Stimulated activated naive B cell treated with anti-CD40 and anti-IgM and Interleukin-4, amounts not matched to agents 10 μg/mL and 1 μg/mL and 100 μg/mL, for 72 hours (primary cell): Measurements from ENCODE around the gene MROH7.

ENCODE experiments used
- ATAC-seq, 2 donors: fragments of 150-1000 bp; cut with Tn5 transposase; replicated peaks; 2 replicates each; pipeline ENCODE4 v1.10.0; 2021; ENCODE audit warnings: moderate library complexity in 1 of 2
- DNase-seq: peaks from one replicate; pipeline ENCODE4 v3.0.0; 2021
- H3K27ac Mint-ChIP-seq: one replicate; pipeline ENCODE4 v1.8.0; 2022; ENCODE audit warnings: mild to moderate bottlenecking, mixed read lengths
- H3K27me3 Mint-ChIP-seq, 2 donors: one replicate each; pipeline ENCODE4 v1.8.0; 2022; ENCODE audit warnings: mixed read lengths in 2 of 2
- H3K36me3 Mint-ChIP-seq, 2 donors: one replicate each; pipeline ENCODE4 v1.8.0; 2022; ENCODE audit warnings: mixed read lengths in 2 of 2, mild to moderate bottlenecking in 1 of 2
- H3K4me1 Mint-ChIP-seq, 2 donors: one replicate each; pipeline ENCODE4 v1.8.0; 2022; ENCODE audit warnings: mixed read lengths in 2 of 2, mild to moderate bottlenecking in 1 of 2
- H3K4me3 Mint-ChIP-seq, 2 donors: one replicate each; pipeline ENCODE4 v1.8.0; 2022; ENCODE audit warnings: mild to moderate bottlenecking in 2 of 2, mixed read lengths in 2 of 2, moderate library complexity in 1 of 2
- H3K9me3 Mint-ChIP-seq, 2 donors: one replicate each; pipeline ENCODE4 v1.8.0; 2022; ENCODE audit warnings: mixed read lengths in 2 of 2, mild to moderate bottlenecking in 1 of 2

Gene MROH7

DNA sequence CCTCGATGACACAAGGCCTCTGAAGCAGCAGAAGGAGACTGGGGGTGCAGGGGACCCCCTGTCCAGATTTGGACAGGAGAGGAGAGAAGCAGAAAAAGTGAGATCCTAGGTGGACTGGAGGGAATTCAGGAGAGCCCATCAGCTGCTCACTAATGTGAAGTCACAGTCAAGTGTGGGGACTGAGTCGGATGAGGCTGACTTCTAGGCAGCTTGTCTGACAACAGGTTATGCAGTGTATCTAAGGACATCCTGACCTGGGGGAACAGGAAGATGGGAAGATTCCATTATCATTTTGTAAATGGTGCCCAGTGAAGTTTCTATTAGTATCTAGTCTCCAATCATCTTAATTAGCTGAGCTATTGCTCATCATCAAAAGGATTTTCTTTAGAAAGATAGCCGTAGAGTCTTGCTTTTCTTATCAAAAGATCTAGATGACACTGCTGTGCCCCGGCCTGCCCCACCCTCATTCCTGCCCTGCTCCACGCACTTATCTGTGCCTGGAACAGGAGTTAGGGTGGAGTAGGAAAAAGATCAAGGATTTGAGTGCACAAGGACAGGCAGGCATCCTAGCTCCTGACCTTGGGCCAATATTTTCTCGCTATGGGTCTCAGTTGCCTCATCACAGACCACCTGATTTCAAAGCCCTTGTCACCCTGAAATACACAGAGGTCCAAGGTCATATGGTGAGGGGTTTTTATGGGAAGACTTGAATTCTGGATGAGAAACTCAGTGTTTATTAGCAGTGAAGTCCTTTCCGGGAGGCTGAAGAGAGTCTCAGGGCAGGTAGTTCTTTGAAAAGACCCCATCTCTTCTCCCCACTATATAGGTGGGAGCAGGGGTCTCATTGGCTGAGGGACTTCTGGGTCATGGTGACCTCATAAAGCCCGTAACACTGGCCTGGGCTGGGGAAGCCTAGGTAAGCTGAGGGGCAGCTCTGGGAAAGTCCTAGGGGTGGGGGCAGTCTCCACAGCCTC is at the start of gene MROH7:
Gene MROH7, plus strand, starts transcription at position 924 of the 974 bp plus-strand sequence. CDS start 11,141 bp downstream, outside the sequence.
- DNase-seq, result no peak
- Mint-ChIP-seq H3K27ac (no peak within 1 kb of the TSS), H3K4me3 (no peak within 1 kb of the TSS), H3K36me3 (peaks cover 0 to 3% of the 10 kb centered on the region in 2 donors), H3K27me3 (peaks cover 6 to 16% of the 10 kb centered on the region in 2 donors), H3K4me1 (no peaks in the 10 kb centered on the region), H3K9me3 (peaks cover 7 to 11% of the 10 kb centered on the region in 2 donors)
- no peak for ATAC-seq

DNA sequence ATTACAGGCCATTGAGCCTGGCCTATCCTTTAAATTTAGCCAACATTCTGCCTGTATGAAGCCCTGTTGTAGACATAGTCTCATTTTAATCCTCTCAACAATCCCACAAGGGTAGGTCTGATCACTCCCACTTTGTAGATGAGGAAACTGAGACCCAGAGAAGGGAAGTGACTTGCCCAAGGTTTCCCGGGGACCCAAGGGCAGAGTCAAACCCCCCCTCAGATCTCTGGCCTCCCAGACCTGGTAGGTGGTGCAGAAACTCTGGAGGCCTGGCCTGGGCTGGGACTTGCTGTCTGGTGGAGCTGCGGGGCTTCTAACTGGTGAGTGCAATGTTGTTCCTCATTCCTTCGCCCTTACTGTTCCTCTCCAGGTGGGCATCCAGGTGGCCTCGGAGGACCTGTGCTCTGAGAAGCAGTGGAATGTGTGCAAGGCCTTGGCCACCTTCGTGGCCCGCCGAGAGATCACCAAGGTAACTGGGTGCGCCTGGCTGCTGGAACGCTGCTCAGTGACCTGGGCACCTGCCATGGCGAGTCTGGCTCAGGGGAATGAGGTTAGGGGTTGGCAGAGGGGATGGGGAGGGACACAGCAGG is 47.9 kb upstream of the MROH7 start:
- no peak for DNase-seq
- Mint-ChIP-seq H3K4me1 (peaks cover under 1 to 2% of the 10 kb centered on the region in 2 donors), H3K27ac (no peak overlapping the region), H3K4me3 (no peak overlapping the region), H3K27me3 (no peaks in the 10 kb centered on the region), H3K9me3 (no peaks in the 10 kb centered on the region), H3K36me3 (no peaks in the 10 kb centered on the region)
- ATAC-seq, result no peak

DNA sequence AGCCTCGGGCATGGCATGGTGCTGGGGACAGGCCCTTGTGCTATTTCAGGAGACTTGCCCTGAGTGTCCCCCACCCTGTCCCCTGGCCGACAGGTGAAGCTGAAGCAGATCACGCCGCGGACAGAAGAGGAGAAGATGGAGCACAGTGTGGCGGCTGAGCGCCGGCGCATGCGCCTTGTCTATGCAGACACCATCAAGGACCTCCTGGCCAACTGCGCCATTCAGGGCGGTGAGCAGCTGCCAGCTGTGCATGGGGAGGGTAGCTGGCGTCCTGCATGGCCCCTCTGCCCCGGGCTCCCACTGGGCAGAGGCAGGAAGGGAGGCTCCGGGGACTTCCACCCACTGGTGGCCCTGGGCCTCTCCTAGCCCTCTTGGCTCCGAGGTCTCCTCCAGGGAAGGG is 47.1 kb upstream of the MROH7 start:
- Mint-ChIP-seq H3K27me3 (no peaks in the 10 kb centered on the region), H3K4me3 (no peak overlapping the region), H3K36me3 (no peaks in the 10 kb centered on the region), H3K4me1 (no peaks in the 10 kb centered on the region), H3K27ac (no peak overlapping the region), H3K9me3 (no peaks in the 10 kb centered on the region)
- ATAC-seq (no peak), DNase-seq (no peak)

DNA sequence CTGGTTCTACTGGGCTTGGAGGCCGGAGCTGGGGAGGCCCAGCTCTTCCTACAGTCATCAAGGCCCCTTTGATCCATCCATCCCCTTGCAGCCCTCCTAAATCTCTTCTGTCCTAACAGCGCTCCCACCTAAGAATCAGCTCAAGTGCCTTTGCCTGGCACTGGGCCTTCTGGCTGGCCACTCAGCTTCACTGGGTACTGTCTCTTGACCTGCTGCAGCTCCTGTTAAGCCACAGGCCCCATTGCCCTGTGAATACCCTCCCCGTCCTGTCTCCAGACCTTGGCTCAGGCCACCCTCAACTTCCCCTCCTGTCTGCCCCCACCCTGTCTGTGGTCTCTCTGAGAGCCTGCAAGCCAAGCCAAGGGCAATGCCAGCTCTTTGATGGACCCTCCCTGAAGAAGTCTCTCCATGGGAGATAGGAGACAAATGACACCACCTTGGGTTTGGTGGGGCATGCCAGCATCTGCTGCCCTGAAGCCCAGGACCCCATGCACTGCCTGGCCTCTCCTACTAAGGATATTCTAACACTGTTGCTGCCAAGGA is 45.6 kb upstream of the MROH7 start:
- H3K27ac Mint-ChIP-seq, result no peak overlapping the region
- no peaks in the 10 kb centered on the region for H3K36me3 Mint-ChIP-seq
- no peaks in the 10 kb centered on the region for H3K27me3 Mint-ChIP-seq
- H3K4me3 Mint-ChIP-seq, result no peak overlapping the region
- peaks cover 0 to 2% of the 10 kb centered on the region in 2 donors for H3K4me1 Mint-ChIP-seq
- DNase-seq, result no peak
- no peaks in the 10 kb centered on the region for H3K9me3 Mint-ChIP-seq
- ATAC-seq, result no peak

DNA sequence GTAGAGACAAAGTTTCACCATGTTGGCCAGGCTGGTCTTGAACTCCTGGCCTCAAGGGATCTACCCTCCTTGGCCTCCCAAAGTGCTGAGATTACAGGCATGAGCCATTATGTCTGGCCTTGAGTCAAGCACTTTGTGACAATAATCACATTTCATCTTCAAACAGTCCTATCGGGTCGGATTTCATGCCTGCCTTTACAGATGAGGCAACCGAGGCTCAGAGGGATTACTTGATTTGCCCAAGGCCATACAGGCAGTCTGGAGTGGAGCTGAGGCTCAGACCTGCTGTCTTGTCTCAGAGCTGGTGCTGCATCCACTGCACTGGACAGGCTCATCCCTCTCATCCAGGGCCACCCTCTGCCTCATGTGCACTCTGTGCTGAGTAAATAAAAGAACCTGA is 44.8 kb upstream of the MROH7 start:
- ATAC-seq (no peak), DNase-seq (no peak)
- no peaks in the 10 kb centered on the region for H3K27me3 Mint-ChIP-seq
- peaks cover 0 to 2% of the 10 kb centered on the region in 2 donors for H3K4me1 Mint-ChIP-seq
- H3K36me3 Mint-ChIP-seq, result no peaks in the 10 kb centered on the region
- H3K27ac Mint-ChIP-seq, result no peak overlapping the region
- no peaks in the 10 kb centered on the region for H3K9me3 Mint-ChIP-seq
- H3K4me3 Mint-ChIP-seq, result no peak overlapping the region

DNA sequence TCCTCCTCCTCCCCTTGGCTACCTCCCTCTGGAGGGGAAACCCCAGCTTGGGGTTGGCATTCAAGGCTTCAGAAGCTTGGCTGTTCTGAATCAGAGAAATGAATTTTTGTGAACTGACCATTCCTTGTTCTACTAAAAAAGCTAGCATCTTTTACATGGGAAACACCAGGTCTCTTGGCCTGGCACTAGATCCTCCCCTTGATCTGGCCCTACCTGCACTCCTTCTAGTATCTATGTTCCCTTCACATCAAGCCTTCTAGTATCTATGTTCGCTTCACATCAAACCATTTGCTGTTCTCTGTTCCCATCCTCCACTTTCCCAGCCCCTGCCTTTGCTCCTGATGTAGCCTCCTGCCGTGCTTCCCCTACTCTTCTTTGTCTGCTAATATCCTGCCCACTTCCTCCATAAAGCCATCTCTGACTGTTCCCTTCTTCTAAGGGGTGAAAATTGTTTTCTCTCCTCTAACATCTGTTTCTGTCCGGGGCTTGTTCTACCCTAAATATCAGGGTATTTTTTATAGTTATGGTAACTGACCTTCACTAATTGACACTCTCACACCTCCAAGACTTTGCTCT is 44.0 kb upstream of the MROH7 start:
- H3K9me3 Mint-ChIP-seq, result no peaks in the 10 kb centered on the region
- H3K36me3 Mint-ChIP-seq, result no peaks in the 10 kb centered on the region
- no peak overlapping the region for H3K27ac Mint-ChIP-seq
- no peak overlapping the region for H3K4me3 Mint-ChIP-seq
- H3K4me1 Mint-ChIP-seq, result peaks cover 0 to 2% of the 10 kb centered on the region in 2 donors
- ATAC-seq (no peak), DNase-seq (no peak)
- no peaks in the 10 kb centered on the region for H3K27me3 Mint-ChIP-seq

DNA sequence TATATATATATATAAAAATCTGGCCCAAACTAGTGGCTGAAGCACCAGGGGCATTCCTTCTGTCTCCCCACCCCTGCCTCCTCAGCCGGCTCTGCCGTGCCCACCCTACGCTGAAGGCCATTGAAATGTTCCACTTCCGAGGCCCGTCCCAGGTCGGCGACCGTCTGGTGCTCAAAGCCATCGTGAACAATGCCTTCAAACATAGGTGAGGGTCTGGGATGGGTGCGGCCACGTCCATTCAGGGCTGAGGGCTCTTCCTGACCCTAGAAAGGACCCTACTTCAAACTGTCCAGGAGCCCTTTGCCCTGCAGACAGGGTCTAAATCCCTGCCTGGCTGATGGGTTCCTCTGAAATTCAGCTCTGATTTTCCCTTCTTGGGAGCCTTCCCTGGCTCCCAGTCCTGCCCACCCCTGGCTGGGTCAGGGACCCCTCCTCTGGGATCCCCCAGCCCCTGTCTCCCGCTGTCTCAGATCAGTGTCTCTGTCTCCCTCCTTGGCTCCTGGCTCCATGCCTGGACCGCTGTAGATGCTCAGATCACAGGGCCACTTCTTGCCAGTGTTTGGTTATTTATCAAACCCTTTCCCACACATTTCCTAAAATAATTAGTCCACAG is 42.3 kb upstream of the MROH7 start:
- Mint-ChIP-seq H3K4me1 (peaks cover 1 to 3% of the 10 kb centered on the region in 2 donors), H3K36me3 (no peaks in the 10 kb centered on the region), H3K27ac (no peak overlapping the region), H3K9me3 (no peaks in the 10 kb centered on the region), H3K27me3 (no peaks in the 10 kb centered on the region), H3K4me3 (no peak overlapping the region)
- ATAC-seq (no peak), DNase-seq (no peak)

DNA sequence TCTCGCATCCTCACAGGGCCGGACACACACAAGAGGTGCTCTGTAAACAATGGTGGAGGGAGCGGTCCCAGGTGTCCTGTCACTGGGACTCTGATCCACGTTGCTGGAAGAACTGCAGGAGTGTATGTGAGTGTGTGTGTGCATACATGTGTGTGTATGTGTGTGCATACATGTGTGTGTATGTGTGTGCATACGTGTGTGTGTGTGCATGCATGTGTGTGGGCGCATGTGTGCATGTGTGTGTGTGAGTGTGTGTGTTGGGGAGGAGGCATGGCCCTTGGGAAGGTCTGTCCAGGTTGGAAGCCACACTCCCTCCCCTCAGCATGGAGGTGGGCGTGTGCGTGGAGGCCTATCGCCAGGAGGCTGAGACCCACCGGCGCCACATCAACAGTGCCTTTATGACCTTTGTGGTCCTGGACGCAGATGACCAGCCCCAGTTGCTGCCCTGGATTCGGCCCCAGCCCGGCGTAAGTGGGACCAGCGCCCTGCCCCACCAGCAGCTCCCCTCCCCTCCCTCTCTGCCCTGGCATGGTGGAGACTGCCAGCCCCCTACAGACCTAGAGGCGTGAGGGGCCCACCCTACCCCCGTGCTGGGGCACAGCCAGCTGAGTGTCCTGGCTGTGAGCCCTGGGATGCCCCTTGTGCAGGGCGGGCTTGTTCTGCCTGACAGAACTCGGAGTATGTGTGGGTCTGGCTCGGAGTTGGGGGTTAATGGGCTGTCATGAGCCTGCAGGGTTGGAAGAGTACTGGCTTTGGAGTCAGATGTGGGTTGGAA is 40.5 kb upstream of the MROH7 start:
- Mint-ChIP-seq H3K4me1 (peaks cover 10% of the 10 kb centered on the region in 2 donors), H3K36me3 (no peaks in the 10 kb centered on the region), H3K27me3 (no peaks in the 10 kb centered on the region), H3K9me3 (no peaks in the 10 kb centered on the region), H3K27ac (no peak overlapping the region), H3K4me3 (no peak overlapping the region)
- DNase-seq (no peak), ATAC-seq (no peak)

DNA sequence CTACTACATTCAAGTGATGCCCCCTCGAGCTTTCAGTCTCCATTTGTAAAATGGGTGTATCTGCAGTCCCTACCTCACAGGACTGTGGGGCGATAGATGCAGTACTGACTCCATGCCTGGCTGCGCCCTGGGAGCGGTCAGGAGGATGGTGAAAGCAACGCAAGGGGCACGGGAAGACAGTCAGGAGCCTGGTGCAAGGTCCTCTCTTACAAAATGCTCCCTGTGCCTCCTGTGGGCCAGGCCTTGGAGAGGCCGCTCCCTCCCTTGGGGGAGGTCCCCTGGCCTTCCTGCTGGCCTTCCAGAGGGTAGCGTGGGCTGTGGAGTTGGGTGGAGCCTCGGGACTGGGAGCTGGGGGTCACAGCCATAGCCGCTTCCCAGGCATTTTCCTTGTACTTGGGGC is 39.9 kb upstream of the MROH7 start:
- H3K4me1 Mint-ChIP-seq, result peaks cover 10% of the 10 kb centered on the region in 2 donors
- DNase-seq (no peak), ATAC-seq (no peak)
- H3K36me3 Mint-ChIP-seq, result no peaks in the 10 kb centered on the region
- no peaks in the 10 kb centered on the region for H3K9me3 Mint-ChIP-seq
- H3K27ac Mint-ChIP-seq, result no peak overlapping the region
- H3K27me3 Mint-ChIP-seq, result no peaks in the 10 kb centered on the region
- no peak overlapping the region for H3K4me3 Mint-ChIP-seq

DNA sequence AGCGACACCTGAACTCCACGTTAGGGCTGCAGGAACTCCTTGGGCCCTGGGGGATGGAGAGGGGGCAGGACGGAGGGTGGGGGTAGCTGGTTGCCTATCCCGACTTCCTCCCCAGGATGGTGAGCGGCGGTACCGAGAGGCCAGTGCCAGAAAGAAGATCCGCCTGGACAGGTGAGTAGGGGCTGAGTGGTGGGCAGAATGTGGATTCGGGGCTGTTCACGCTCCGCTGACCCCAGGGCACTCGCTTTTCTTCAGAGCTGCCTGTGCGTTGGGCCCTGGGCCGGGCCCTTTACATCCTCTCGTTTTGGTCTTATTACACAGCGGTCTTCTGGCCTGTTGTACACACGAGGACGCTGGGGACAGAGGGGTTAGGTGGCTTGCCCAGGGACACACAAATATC is 39.0 kb upstream of the MROH7 start:
- peaks cover 10% of the 10 kb centered on the region in 2 donors for H3K4me1 Mint-ChIP-seq

DNA sequence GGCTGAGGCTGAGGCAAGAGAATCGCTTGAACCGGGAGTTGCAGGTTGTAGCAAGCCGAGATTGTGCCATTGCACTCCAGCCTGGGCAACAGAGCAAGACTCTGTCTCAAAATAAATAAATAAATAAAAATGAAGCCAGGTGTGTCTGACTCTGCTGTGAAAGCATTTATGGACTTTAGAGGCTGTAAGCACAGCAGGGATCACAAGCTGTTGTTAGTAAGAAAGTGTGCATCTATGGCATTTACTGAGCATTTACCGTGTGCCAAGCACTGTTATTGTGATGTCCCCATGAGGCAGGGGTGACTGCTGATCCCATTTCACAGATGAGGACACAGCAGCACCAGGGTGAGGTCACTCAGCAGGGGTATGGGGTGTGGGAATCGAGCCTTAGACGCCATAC is 38.3 kb upstream of the MROH7 start:
- H3K4me1 Mint-ChIP-seq, result peaks cover 10% of the 10 kb centered on the region in 2 donors
- H3K4me3 Mint-ChIP-seq, result no peak overlapping the region
- no peaks in the 10 kb centered on the region for H3K9me3 Mint-ChIP-seq
- H3K27me3 Mint-ChIP-seq, result no peaks in the 10 kb centered on the region
- no peaks in the 10 kb centered on the region for H3K36me3 Mint-ChIP-seq
- H3K27ac Mint-ChIP-seq, result peak overlapping the region; percentile 31
- DNase-seq (no peak), ATAC-seq (no peak)

More for the DNA sequence above, 39.0 kb upstream of the MROH7 start:
- no peak for DNase-seq
- Mint-ChIP-seq H3K27ac (no peak overlapping the region), H3K36me3 (no peaks in the 10 kb centered on the region), H3K27me3 (no peaks in the 10 kb centered on the region), H3K4me3 (no peak overlapping the region), H3K9me3 (no peaks in the 10 kb centered on the region)
- no peak for ATAC-seq

DNA sequence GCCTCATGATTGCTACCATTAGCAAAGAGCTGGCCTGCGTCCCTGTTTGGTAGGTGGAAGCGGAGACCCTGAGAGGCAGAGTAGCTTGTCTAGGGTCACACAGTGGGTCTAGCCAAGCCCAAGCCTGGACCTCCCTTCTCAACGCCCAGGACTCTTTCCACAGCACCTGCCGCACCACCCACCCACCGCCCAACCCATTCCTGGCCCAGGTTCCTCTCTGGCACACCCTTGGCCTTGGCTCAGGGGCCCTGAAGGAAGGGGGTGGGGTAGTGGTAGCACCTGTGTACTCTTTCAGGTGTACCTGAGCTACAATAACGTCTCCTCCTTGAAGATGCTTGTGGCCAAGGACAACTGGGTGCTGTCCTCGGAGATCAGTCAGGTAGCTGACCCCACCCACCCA is 37.5 kb upstream of the MROH7 start:
- Mint-ChIP-seq H3K36me3 (no peaks in the 10 kb centered on the region), H3K27ac (no peak overlapping the region), H3K4me3 (no peak overlapping the region), H3K27me3 (no peaks in the 10 kb centered on the region), H3K4me1 (peaks cover 10% of the 10 kb centered on the region in 2 donors), H3K9me3 (no peaks in the 10 kb centered on the region)
- DNase-seq, result no peak
- ATAC-seq, result no peak

DNA sequence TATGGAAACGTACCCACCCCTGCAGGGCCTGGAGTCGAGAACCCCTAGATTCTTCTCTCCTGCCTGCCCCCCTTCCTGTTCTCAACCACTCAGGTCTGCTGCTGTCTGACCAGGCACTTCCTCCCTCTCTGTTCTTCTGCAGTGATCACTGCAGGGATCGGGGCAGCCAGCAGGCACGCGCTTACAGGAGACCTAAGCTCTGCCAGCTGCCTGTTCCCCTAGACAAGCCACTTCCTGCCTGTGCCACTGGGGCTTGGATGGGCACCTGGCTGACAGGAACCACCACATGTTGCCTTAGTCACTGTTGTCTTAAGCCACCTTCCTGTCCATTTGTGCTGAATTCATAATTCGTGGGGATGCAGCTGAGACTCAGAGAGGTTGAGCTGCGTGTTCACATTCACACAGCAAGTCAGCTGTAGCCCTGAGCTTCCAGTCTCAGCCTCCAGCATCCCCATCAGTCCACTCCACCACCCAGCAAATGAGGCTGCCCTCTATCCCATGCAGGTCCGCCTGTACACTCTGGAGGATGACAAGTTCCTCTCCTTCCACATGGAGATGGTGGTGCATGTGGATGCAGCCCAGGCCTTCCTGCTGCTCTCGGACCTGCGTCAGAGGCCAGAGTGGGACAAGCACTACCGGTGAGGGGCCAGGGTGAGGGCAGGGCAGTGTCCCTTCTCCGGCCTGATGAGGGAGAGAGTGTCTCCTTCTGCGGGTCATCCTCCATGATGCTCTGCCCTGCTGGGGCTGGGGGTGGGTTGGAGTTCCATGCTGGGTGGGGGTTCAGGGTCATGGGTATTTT is 36.8 kb upstream of the MROH7 start:
- Mint-ChIP-seq H3K4me1 (peaks cover 10% of the 10 kb centered on the region in 2 donors), H3K9me3 (no peaks in the 10 kb centered on the region), H3K27ac (no peak overlapping the region), H3K4me3 (no peak overlapping the region), H3K27me3 (no peaks in the 10 kb centered on the region), H3K36me3 (no peaks in the 10 kb centered on the region)
- DNase-seq, result no peak
- peak; percentile 54 to 72 for ATAC-seq
